HAP-1 (cell line): ENCODE measurements around the gene HNRNPL.
"Not testable (repeated sequence)": the region's sequence is repeated elsewhere in the genome, so short reads cannot be mapped to it uniquely, and the experiment has no call there.

Source experiments
- DNase-seq, 2 experiments: peaks; one replicate each; pipeline ENCODE4 v3.0.0-alpha.2; 2016 to 2020; ENCODE audit warnings: low spot score in 2 of 2
- H3K27me3 ChIP-seq: fragments of 250-450 bp; sonication (Bioruptor Pico); 2 replicates; pipeline ENCODE4 v1.5.1; 2020; ENCODE audit warnings: low read depth, mild to moderate bottlenecking, moderate library complexity
- H3K36me3 ChIP-seq: fragments of 250-450 bp; sonication (Bioruptor Pico); replicated peaks from 2 replicates; pipeline ENCODE4 v1.5.1; 2020; ENCODE audit warnings: mild to moderate bottlenecking
- H3K4me1 ChIP-seq: fragments of 250-450 bp; sonication (Bioruptor Pico); 2 replicates; pipeline ENCODE4 v1.5.1; 2020; ENCODE audit warnings: mild to moderate bottlenecking
- H3K4me3 ChIP-seq: fragments of 250-450 bp; sonication (Bioruptor Pico); 2 replicates; pipeline ENCODE4 v1.5.1; 2020; ENCODE audit warnings: mild to moderate bottlenecking, moderate library complexity
- H3K9me3 ChIP-seq: fragments of 250-450 bp; sonication (Bioruptor Pico); 2 replicates; pipeline ENCODE4 v1.5.1; 2020; ENCODE audit warnings: mild to moderate bottlenecking, moderate library complexity
- in situ Hi-C: fragments of 300-500 bp; cut with MboI; formaldehyde crosslinking; loops from 3 replicates; pipeline ENCODE4 v1.14.3; 2020; ENCODE audit warnings: low sequenced_read_pairs, inconsistent platforms, mixed read lengths

The HNRNPL gene

GRCh38 chr19:38801359-38802095 lies 48.3 kb downstream of the HNRNPL start:
- no peaks in the 10 kb centered on the region for H3K27me3 ChIP-seq
- in situ Hi-C loops, result no loop called here
- DNase-seq, result no peak

GRCh38 chr19:38800577-38801347 lies 49.0 kb downstream of the HNRNPL start:
- H3K4me1 ChIP-seq, result peaks cover 4% of the 10 kb centered on the region
- H3K4me3 ChIP-seq, result no peak overlapping the region
- no peaks in the 10 kb centered on the region for H3K36me3 ChIP-seq
- in situ Hi-C loops, result no loop called here
- DNase-seq, result no peak
- no peaks in the 10 kb centered on the region for H3K9me3 ChIP-seq
- no peaks in the 10 kb centered on the region for H3K27me3 ChIP-seq

More at GRCh38 chr19:38801359-38802095, 48.3 kb downstream of the HNRNPL start:
- H3K4me1 ChIP-seq, result peaks cover 4% of the 10 kb centered on the region
- no peaks in the 10 kb centered on the region for H3K9me3 ChIP-seq
- no peaks in the 10 kb centered on the region for H3K36me3 ChIP-seq
- H3K4me3 ChIP-seq, result no peak overlapping the region

GRCh38 chr19:38799104-38799503 lies 50.7 kb downstream of the HNRNPL start:
- DNase-seq, result no peak
- H3K36me3 ChIP-seq, result no peaks in the 10 kb centered on the region
- H3K9me3 ChIP-seq, result no peaks in the 10 kb centered on the region
- in situ Hi-C loops, result no loop called here
- peaks cover 4% of the 10 kb centered on the region for H3K4me1 ChIP-seq
- no peak overlapping the region for H3K4me3 ChIP-seq
- H3K27me3 ChIP-seq, result no peaks in the 10 kb centered on the region

- H3K4me1 ChIP-seq, DNase-seq, H3K27me3 ChIP-seq, H3K36me3 ChIP-seq, H3K9me3 ChIP-seq, H3K4me3 ChIP-seq, in situ Hi-C loops: not testable (repeated sequence)
These were observed 52.0 kb downstream of the HNRNPL start for GRCh38 chr19:38797781-38798180.

- Histone ChIP-seq H3K36me3 (no peaks in the 10 kb centered on the region), H3K4me1 (peaks cover 4% of the 10 kb centered on the region), H3K27me3 (no peaks in the 10 kb centered on the region), H3K4me3 (no peak overlapping the region), H3K9me3 (no peaks in the 10 kb centered on the region)
- in situ Hi-C loops, result no loop called here
- no peak for DNase-seq
These were observed 53.6 kb downstream of the HNRNPL start for GRCh38 chr19:38796154-38796553.

- DNase-seq, result no peak
- Histone ChIP-seq H3K27me3 (no peaks in the 10 kb centered on the region), H3K36me3 (no peaks in the 10 kb centered on the region), H3K4me3 (no peak overlapping the region), H3K9me3 (no peaks in the 10 kb centered on the region), H3K4me1 (peaks cover 4% of the 10 kb centered on the region)
- in situ Hi-C loops, result no loop called here
These were observed 54.2 kb downstream of the HNRNPL start for GRCh38 chr19:38795549-38795948.

- no peaks in the 10 kb centered on the region for H3K36me3 ChIP-seq
- H3K4me3 ChIP-seq, result no peak overlapping the region
- H3K9me3 ChIP-seq, result no peaks in the 10 kb centered on the region
- DNase-seq, result no peak
- in situ Hi-C loops, result no loop called here
- no peaks in the 10 kb centered on the region for H3K4me1 ChIP-seq
- no peaks in the 10 kb centered on the region for H3K27me3 ChIP-seq
These were observed 56.1 kb downstream of the HNRNPL start for GRCh38 chr19:38793671-38794070.

GRCh38 chr19:38793177-38793576 lies 56.6 kb downstream of the HNRNPL start:
- H3K27me3 ChIP-seq, result no peaks in the 10 kb centered on the region
- H3K9me3 ChIP-seq, result no peaks in the 10 kb centered on the region
- in situ Hi-C loops, result no loop called here
- DNase-seq, result no peak
- no peak overlapping the region for H3K4me3 ChIP-seq
- H3K4me1 ChIP-seq, result no peaks in the 10 kb centered on the region
- no peaks in the 10 kb centered on the region for H3K36me3 ChIP-seq

- Histone ChIP-seq H3K4me1 (no peaks in the 10 kb centered on the region), H3K4me3 (no peak overlapping the region), H3K9me3 (no peaks in the 10 kb centered on the region), H3K36me3 (no peaks in the 10 kb centered on the region), H3K27me3 (no peaks in the 10 kb centered on the region)
- no peak for DNase-seq
- in situ Hi-C loops, result no loop called here
These were observed 57.3 kb downstream of the HNRNPL start for GRCh38 chr19:38792250-38793111.

GRCh38 chr19:38791451-38792064 lies 58.2 kb downstream of the HNRNPL start:
- DNase-seq, H3K4me3 ChIP-seq, H3K36me3 ChIP-seq, H3K4me1 ChIP-seq, H3K27me3 ChIP-seq, in situ Hi-C loops, H3K9me3 ChIP-seq: not testable (repeated sequence)

- in situ Hi-C loops, H3K36me3 ChIP-seq, H3K4me1 ChIP-seq, H3K4me3 ChIP-seq, DNase-seq, H3K9me3 ChIP-seq, H3K27me3 ChIP-seq: not testable (repeated sequence)
These were observed 59.0 kb downstream of the HNRNPL start for GRCh38 chr19:38790507-38791403.

- in situ Hi-C loops, result no loop called here
These were observed 61.1 kb downstream of the HNRNPL start, which contains the start of gene LGALS7B for GRCh38 chr19:38788478-38789243. LGALS7B (plus strand) TSS chr19:38789200; CDS start chr19:38789227, 27 bp downstream.

More at GRCh38 chr19:38788478-38789243, 61.1 kb downstream of the HNRNPL start, which contains the start of gene LGALS7B:
- H3K9me3 ChIP-seq, result no peaks in the 10 kb centered on the region
- no peaks in the 10 kb centered on the region for H3K27me3 ChIP-seq
- no peak for DNase-seq
- no peak within 1 kb of the TSS for H3K4me3 ChIP-seq
- no peaks in the 10 kb centered on the region for H3K36me3 ChIP-seq
- no peaks in the 10 kb centered on the region for H3K4me1 ChIP-seq
